ENCODE results near the gene FBXL2.

The FBXL2 gene

DNA sequence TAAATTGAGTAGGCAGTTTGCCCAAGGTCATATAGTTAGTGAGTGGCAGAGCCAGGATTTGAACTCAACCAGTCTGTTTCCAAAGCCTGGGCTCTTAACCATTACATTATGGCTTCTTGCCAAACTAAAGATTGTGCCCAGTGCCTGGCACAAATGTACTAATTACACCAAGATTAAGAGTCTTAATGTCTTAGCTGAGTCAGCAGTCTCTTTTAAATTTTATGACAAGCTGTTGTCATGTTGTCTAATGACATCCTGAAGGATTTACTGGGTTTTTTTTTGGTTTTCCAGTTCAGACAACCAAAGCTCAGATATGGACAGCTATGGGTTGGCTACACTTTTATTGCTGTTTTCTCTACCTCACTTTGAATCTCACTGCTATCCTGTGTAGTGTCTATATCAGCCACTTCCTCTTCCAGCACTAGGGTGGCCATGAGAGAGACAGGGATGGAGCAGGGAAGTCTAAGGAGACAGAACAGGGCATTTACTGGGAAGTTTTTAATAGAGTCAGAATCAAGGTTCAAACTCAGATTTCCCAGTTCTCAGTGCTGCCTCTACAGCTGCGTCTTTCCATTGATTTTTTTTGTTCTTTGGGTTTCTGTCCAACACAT lies 10.5 kb downstream of the FBXL2 start:
- TF ChIP-seq, protein P1, sequence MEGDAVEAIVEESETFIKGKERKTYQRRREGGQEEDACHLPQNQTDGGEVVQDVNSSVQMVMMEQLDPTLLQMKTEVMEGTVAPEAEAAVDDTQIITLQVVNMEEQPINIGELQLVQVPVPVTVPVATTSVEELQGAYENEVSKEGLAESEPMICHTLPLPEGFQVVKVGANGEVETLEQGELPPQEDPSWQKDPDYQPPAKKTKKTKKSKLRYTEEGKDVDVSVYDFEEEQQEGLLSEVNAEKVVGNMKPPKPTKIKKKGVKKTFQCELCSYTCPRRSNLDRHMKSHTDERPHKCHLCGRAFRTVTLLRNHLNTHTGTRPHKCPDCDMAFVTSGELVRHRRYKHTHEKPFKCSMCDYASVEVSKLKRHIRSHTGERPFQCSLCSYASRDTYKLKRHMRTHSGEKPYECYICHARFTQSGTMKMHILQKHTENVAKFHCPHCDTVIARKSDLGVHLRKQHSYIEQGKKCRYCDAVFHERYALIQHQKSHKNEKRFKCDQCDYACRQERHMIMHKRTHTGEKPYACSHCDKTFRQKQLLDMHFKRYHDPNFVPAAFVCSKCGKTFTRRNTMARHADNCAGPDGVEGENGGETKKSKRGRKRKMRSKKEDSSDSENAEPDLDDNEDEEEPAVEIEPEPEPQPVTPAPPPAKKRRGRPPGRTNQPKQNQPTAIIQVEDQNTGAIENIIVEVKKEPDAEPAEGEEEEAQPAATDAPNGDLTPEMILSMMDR (IDR thresholded peaks at IDR 0.05; ENCODE audit: low read depth, low read length): no peak
- no peaks in the 10 kb centered on the region for H3K27me3 ChIP-seq
- no peak overlapping the region for H3K4me3 ChIP-seq (ENCODE audit: low read depth, low read length)
- H3K4me1 ChIP-seq: no peaks in the 10 kb centered on the region
- no peaks in the 10 kb centered on the region for H3K9me3 ChIP-seq
- DNase-seq: no peak
- H3K36me3 ChIP-seq: no peaks in the 10 kb centered on the region

DNA sequence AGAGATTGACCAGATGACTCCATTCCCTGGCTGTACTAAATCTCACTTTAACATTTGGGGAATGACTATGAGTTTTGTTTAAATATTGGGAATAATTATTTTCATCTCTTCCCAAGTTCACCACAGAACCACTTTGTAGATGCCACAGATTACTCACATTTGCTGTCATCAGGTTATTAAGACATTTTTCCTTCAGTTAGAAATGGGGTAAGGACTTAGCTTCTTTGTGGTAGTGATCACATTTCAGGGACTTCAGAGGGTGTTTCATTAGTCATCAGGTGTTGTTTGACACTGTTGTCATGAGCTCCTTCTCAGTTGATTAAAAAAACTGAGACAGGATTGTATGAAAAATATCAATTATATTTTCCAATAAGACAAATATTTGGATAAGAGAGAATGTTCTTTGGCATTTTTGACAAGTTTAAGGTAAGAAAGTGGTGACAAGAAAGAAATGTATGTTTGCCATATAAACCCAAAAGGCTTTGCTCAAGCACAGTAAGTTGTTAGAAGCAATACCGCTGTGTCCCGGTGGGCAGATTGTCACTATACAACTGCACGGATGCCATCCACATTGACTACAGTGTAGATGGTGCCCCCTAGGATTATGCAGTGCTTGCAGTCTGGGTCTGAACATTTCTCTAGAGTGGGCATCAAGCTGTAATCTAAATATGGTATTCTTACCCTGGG lies 22.3 kb downstream of the FBXL2 start:
- Histone ChIP-seq H3K4me1 (no peaks in the 10 kb centered on the region), H3K4me3 (ENCODE audit: low read depth, low read length) (no peak overlapping the region), H3K9me3 (no peaks in the 10 kb centered on the region), H3K36me3 (no peaks in the 10 kb centered on the region), H3K27me3 (no peaks in the 10 kb centered on the region)
- DNase-seq: no peak
- TF ChIP-seq, protein P1 (IDR thresholded peaks at IDR 0.05; ENCODE audit: low read depth, low read length): no peak

DNA sequence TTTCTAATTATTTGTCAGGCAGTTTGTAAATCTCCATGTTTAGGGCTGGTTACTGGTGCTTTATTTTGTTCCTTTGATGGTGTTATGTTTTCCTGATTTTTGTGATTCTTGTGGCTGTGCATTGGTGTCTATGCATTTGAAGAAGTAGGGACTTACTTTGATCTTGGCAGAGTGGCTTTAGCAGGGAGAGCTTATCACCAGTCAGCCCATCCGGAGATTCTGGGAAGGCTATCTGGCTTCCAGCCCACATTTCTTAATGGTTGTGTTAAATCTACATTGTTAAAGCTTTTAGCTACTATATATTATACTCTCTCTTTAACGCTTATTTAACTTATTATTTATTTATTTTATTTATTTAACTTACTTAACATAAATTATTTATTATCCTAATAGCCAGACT lies 35.1 kb downstream of the FBXL2 start:
- no peaks in the 10 kb centered on the region for H3K27me3 ChIP-seq
- TF ChIP-seq, protein P1 (IDR thresholded peaks at IDR 0.05; ENCODE audit: low read depth, low read length): no peak

DNA sequence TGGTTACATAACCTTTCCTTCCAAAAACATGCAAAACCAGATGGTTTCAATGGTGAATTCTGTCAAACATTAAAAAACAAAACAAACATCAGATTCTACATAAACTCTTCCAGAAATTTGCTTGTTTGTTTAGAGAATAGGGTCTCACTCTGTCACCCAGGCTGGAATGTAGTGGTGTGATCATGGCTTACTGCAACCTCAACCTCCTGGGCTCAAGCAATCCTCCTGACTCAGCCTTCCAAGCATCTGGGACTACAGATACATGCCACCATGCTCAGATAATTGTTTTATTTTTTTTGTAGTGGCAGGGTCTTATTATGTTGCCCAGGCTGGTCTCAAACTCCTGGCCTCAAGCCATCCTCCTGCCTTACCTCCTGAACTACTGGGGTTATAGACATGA lies 36.1 kb downstream of the FBXL2 start:
- Histone ChIP-seq H3K9me3 (no peaks in the 10 kb centered on the region), H3K27me3 (no peaks in the 10 kb centered on the region), H3K4me1 (no peaks in the 10 kb centered on the region), H3K36me3 (no peaks in the 10 kb centered on the region), H3K4me3 (ENCODE audit: low read depth, low read length) (no peak overlapping the region)
- TF ChIP-seq, protein P1 (IDR thresholded peaks at IDR 0.05; ENCODE audit: low read depth, low read length): no peak
- DNase-seq: no peak

More for the DNA sequence above, 35.1 kb downstream of the FBXL2 start:
- no peak for DNase-seq
- no peaks in the 10 kb centered on the region for H3K4me1 ChIP-seq
- no peaks in the 10 kb centered on the region for H3K36me3 ChIP-seq
- no peaks in the 10 kb centered on the region for H3K9me3 ChIP-seq
- H3K4me3 ChIP-seq (ENCODE audit: low read depth, low read length): no peak overlapping the region

DNA sequence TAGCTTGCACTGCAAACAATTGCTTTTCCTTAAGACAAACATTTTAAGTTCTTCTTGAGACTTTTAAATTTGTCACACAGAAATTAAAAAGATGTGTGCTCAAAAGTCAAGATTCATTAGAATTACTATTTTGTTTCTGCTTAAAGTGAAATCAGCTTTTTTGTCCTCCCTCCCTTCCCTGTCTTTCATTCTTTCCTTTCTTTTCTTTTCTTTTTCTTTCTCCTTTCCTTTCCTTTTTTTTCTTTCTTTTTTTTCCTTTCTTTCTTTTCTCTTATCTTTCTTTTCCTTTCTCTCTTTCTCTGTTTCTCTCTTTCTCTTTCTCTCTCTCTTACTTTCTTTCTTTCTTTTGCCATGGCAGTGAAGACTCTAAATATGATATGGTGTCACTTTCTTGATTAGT lies 37.8 kb downstream of the FBXL2 start:
- Histone ChIP-seq H3K27me3 (no peaks in the 10 kb centered on the region), H3K4me1 (no peaks in the 10 kb centered on the region), H3K9me3 (no peaks in the 10 kb centered on the region), H3K36me3 (no peaks in the 10 kb centered on the region), H3K4me3 (ENCODE audit: low read depth, low read length) (no peak overlapping the region)
- TF ChIP-seq, protein P1 (IDR thresholded peaks at IDR 0.05; ENCODE audit: low read depth, low read length): no peak
- no peak for DNase-seq

DNA sequence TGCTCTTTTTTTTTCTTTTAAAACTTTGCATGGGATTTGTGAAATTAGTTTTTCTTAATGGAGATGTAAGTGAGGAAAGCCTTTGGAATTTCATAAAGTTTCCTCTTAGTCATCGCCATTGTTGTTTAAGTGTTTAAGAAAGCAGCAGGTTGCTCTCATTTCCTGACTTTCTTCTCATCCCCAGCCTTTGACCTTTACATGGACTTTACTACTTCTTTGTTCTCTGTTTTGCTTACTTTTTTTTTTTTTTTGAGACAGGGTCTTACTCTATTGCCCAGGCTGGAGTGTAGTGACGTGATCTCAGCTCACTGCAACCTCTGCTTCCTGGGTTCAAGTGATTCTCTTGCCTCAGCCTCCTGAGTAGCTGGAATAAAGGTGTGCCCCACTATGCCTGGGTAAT lies 38.6 kb downstream of the FBXL2 start:
- no peak for DNase-seq
- TF ChIP-seq, protein P1 (IDR thresholded peaks at IDR 0.05; ENCODE audit: low read depth, low read length): no peak
- H3K9me3 ChIP-seq: no peaks in the 10 kb centered on the region
- no peaks in the 10 kb centered on the region for H3K36me3 ChIP-seq
- H3K27me3 ChIP-seq: no peaks in the 10 kb centered on the region
- H3K4me3 ChIP-seq (ENCODE audit: low read depth, low read length): no peak overlapping the region
- H3K4me1 ChIP-seq: no peaks in the 10 kb centered on the region
